ENCODE data around the gene LSM2.

DNA sequence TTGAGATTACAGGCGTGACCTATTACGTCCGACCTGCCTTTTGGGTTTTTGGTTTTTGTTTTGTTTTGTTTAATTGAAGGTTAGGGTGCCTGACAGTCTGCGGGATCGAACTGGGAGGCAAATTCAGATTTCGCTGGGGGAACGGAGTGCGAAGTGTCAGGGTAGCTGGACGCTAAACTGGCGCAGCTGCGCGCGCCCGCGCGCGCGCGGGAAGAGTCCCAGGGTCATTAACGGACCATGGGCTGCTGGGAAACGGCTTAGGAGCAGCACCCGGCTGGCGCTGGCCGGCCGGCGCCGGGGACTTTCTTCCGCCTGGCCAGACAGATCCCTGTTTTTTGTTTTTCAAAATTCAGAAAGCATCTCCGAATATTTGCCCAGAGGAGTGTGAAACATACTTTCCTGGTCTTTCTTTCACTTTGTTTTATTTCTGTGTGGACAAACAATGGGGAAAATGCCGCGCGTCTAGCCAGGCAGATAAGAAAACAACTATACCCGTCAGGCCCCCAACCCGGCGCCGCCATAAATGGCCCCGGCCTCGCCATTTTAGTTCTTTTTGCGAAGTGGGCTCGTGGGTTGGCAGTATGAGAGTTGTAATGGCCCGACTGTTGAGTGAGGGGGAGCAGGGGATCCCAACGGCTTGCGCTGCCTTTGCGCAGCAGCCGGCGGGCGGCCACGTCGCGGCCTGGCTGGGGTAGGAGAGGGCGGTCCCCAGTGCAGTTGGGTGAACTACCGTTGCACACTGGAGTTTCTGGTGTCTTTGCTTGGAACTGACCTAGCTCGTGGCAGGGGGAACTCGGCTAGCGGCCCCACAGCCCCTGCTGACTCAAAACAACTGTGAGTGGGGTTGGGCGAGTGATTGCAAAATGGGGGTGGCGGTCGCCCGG, 27.8 kb upstream of the LSM2 start:
- TF ChIP-seq, protein P1, sequence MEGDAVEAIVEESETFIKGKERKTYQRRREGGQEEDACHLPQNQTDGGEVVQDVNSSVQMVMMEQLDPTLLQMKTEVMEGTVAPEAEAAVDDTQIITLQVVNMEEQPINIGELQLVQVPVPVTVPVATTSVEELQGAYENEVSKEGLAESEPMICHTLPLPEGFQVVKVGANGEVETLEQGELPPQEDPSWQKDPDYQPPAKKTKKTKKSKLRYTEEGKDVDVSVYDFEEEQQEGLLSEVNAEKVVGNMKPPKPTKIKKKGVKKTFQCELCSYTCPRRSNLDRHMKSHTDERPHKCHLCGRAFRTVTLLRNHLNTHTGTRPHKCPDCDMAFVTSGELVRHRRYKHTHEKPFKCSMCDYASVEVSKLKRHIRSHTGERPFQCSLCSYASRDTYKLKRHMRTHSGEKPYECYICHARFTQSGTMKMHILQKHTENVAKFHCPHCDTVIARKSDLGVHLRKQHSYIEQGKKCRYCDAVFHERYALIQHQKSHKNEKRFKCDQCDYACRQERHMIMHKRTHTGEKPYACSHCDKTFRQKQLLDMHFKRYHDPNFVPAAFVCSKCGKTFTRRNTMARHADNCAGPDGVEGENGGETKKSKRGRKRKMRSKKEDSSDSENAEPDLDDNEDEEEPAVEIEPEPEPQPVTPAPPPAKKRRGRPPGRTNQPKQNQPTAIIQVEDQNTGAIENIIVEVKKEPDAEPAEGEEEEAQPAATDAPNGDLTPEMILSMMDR (IDR thresholded peaks at IDR 0.05; ENCODE audit: poor library complexity): no peak
- TF ChIP-seq EZH2phosphoT487 (IDR thresholded peaks at IDR 0.05; ENCODE audit: low read depth, severe bottlenecking, unreplicated experiment): no peak

All from hepatocyte (in vitro differentiated cells).